ENCODE results near the gene PTPRN2.

GRCh38 chr7:158282461-158283001 lies 305.1 kb downstream of the PTPRN2 start:
- TF ChIP-seq ZC3H4 (CRISPR knock-in tag; IDR thresholded peaks at IDR 0.05; ENCODE audit: borderline replicate concordance) = no peak
- no peak for TF ChIP-seq POLR2AphosphoS5 (IDR thresholded peaks at IDR 0.05; ENCODE audit: low read depth, low read length)
- TF ChIP-seq, protein P1, sequence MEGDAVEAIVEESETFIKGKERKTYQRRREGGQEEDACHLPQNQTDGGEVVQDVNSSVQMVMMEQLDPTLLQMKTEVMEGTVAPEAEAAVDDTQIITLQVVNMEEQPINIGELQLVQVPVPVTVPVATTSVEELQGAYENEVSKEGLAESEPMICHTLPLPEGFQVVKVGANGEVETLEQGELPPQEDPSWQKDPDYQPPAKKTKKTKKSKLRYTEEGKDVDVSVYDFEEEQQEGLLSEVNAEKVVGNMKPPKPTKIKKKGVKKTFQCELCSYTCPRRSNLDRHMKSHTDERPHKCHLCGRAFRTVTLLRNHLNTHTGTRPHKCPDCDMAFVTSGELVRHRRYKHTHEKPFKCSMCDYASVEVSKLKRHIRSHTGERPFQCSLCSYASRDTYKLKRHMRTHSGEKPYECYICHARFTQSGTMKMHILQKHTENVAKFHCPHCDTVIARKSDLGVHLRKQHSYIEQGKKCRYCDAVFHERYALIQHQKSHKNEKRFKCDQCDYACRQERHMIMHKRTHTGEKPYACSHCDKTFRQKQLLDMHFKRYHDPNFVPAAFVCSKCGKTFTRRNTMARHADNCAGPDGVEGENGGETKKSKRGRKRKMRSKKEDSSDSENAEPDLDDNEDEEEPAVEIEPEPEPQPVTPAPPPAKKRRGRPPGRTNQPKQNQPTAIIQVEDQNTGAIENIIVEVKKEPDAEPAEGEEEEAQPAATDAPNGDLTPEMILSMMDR (CRISPR knock-in tag; IDR thresholded peaks at IDR 0.05) = no peak
- no peak for TF ChIP-seq LCORL (IDR thresholded peaks at IDR 0.05)
- TF ChIP-seq LCORL (CRISPR knock-in tag; IDR thresholded peaks at IDR 0.05) = no peak
- no peak for TF ChIP-seq ZNF773 (CRISPR knock-in tag; IDR thresholded peaks at IDR 0.05; ENCODE audit: borderline replicate concordance)
- TF ChIP-seq RNF219 (CRISPR knock-in tag; IDR thresholded peaks at IDR 0.05) = no peak
- no peak for TF ChIP-seq ZBTB26 (CRISPR knock-in tag; IDR thresholded peaks at IDR 0.05; ENCODE audit: borderline replicate concordance)
